ENCODE data around the gene CLIC4.
"Not testable (repeated sequence)": the region's sequence is repeated elsewhere in the genome, so short reads cannot be mapped to it uniquely, and the experiment has no call there.

Gene CLIC4

DNA sequence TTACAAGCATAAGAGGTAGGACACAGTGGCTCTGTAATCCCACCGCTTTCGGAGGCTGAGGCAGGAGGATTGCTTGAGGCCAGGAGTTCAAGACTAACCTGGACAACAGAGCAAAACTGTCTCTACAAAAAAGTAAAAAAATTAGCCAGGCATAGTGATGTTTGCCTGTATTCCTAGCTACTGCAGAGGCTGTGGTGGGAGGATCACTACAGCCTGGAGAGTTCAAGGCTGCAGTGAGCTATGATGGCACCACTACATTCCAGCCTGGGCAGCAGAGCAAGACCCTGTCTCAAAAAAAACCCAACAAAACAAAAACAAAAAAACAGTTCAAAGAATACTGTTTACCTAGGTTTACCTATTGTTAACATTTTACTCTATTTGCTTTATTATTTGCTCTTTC, 37.4 kb downstream of the CLIC4 start:
- Histone ChIP-seq H3K36me3 (ENCODE audit: control insufficient read depth, insufficient read depth, low read length) (no peaks in the 10 kb centered on the region), H3K4me1 (ENCODE audit: control insufficient read depth, insufficient read depth, low read length, poor library complexity, severe bottlenecking) (no peaks in the 10 kb centered on the region), H3K27me3 (replicated peaks; ENCODE audit: control insufficient read depth, insufficient read depth, low read length, poor library complexity, severe bottlenecking) (no peaks in the 10 kb centered on the region), H3K4me3 (ENCODE audit: insufficient read depth, low read depth, low read length, poor library complexity, severe bottlenecking) (no peak overlapping the region), H3K9me3 (ENCODE audit: control insufficient read depth, low read length) (no peaks in the 10 kb centered on the region), H3K27ac (ENCODE audit: insufficient read depth, low read length, poor library complexity, severe bottlenecking) (no peak overlapping the region)
- no peak for DNase-seq

GRCh38 chr1:24783713-24784112, 38.5 kb downstream of the CLIC4 start:
- H3K27ac ChIP-seq (ENCODE audit: insufficient read depth, low read length, poor library complexity, severe bottlenecking): no peak overlapping the region
- H3K9me3 ChIP-seq (ENCODE audit: control insufficient read depth, low read length): no peaks in the 10 kb centered on the region
- no peaks in the 10 kb centered on the region for H3K4me1 ChIP-seq (ENCODE audit: control insufficient read depth, insufficient read depth, low read length, poor library complexity, severe bottlenecking)
- H3K27me3 ChIP-seq (replicated peaks; ENCODE audit: control insufficient read depth, insufficient read depth, low read length, poor library complexity, severe bottlenecking): no peaks in the 10 kb centered on the region
- no peak for DNase-seq
- H3K36me3 ChIP-seq (ENCODE audit: control insufficient read depth, insufficient read depth, low read length): no peaks in the 10 kb centered on the region
- no peak overlapping the region for H3K4me3 ChIP-seq (ENCODE audit: insufficient read depth, low read depth, low read length, poor library complexity, severe bottlenecking)

DNA sequence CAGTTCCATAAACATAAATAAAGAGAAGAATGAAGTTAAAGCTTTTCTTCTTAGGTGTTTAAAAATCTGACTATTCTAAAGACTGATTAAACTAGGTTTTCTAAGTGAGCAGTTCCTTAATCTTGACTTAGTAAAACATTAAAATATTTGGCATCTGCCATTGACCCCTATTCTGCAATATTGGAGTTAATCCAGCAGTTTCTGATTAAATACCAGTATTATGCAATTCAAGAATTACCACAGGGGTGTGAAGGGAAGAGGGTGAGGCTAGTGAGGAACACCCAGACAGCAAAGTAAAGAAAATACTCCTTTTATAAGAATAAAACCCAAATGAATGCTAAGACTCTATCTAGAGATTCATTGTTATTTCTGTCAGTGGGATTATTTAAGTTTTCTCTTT, 40.9 kb downstream of the CLIC4 start:
- no peak overlapping the region for H3K27ac ChIP-seq (ENCODE audit: insufficient read depth, low read length, poor library complexity, severe bottlenecking)
- H3K36me3 ChIP-seq (ENCODE audit: control insufficient read depth, insufficient read depth, low read length): no peaks in the 10 kb centered on the region
- no peaks in the 10 kb centered on the region for H3K9me3 ChIP-seq (ENCODE audit: control insufficient read depth, low read length)
- no peaks in the 10 kb centered on the region for H3K27me3 ChIP-seq (replicated peaks; ENCODE audit: control insufficient read depth, insufficient read depth, low read length, poor library complexity, severe bottlenecking)
- H3K4me3 ChIP-seq (ENCODE audit: insufficient read depth, low read depth, low read length, poor library complexity, severe bottlenecking): no peak overlapping the region
- no peaks in the 10 kb centered on the region for H3K4me1 ChIP-seq (ENCODE audit: control insufficient read depth, insufficient read depth, low read length, poor library complexity, severe bottlenecking)
- no peak for DNase-seq

DNA sequence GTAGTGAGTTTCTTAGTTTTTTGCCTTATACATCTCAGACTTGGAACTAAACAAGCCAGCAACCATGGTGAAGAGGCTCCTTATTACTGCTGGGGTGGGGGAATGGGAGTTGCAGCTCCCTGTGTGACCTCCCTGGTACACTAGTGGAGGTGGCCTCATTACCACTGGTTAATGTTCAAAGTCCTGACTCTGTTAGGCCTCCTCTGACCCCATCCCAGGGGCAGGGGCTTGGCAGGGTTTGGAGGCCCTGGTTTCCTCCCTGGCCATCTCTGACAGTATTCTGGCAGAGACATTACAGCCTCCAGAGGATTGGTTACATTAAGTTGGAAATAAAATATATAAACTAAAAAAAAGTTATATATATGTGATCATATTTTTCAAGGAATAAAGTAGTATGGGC, 45.2 kb downstream of the CLIC4 start:
- no peak overlapping the region for H3K27ac ChIP-seq (ENCODE audit: insufficient read depth, low read length, poor library complexity, severe bottlenecking)
- no peaks in the 10 kb centered on the region for H3K36me3 ChIP-seq (ENCODE audit: control insufficient read depth, insufficient read depth, low read length)
- H3K27me3 ChIP-seq (replicated peaks; ENCODE audit: control insufficient read depth, insufficient read depth, low read length, poor library complexity, severe bottlenecking): no peaks in the 10 kb centered on the region
- H3K9me3 ChIP-seq (ENCODE audit: control insufficient read depth, low read length): no peaks in the 10 kb centered on the region
- no peak for DNase-seq
- H3K4me1 ChIP-seq (ENCODE audit: control insufficient read depth, insufficient read depth, low read length, poor library complexity, severe bottlenecking): no peaks in the 10 kb centered on the region
- no peak overlapping the region for H3K4me3 ChIP-seq (ENCODE audit: insufficient read depth, low read depth, low read length, poor library complexity, severe bottlenecking)

- Histone ChIP-seq H3K4me1 (ENCODE audit: control insufficient read depth, insufficient read depth, low read length, poor library complexity, severe bottlenecking) (no peaks in the 10 kb centered on the region), H3K36me3 (ENCODE audit: control insufficient read depth, insufficient read depth, low read length) (no peaks in the 10 kb centered on the region), H3K9me3 (ENCODE audit: control insufficient read depth, low read length) (no peaks in the 10 kb centered on the region), H3K27ac (ENCODE audit: insufficient read depth, low read length, poor library complexity, severe bottlenecking) (no peak overlapping the region), H3K4me3 (ENCODE audit: insufficient read depth, low read depth, low read length, poor library complexity, severe bottlenecking) (no peak overlapping the region), H3K27me3 (replicated peaks; ENCODE audit: control insufficient read depth, insufficient read depth, low read length, poor library complexity, severe bottlenecking) (no peaks in the 10 kb centered on the region)
- DNase-seq: no peak
These were observed 48.3 kb downstream of the CLIC4 start for GRCh38 chr1:24793447-24794129.

DNA sequence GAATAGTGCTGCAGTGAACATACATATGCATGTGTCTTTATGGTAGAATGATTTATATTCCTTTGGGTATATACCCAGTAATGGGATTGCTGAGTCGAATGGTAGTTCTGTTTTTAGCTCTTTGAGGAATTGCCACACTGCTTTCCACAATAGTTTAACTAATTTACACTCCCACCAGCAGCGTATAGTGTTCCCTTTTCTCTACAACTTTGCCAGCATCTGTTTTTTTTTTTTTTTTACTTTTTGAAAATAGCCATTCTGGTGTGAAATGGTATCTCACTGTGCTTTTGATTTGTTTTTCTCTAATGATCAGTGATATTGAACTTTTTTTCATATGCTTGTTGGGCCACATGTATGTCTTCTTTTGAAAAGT, 48.9 kb downstream of the CLIC4 start:
- DNase-seq; H3K27ac ChIP-seq (ENCODE audit: insufficient read depth, low read length, poor library complexity, severe bottlenecking); H3K4me3 ChIP-seq (ENCODE audit: insufficient read depth, low read depth, low read length, poor library complexity, severe bottlenecking); H3K36me3 ChIP-seq (ENCODE audit: control insufficient read depth, insufficient read depth, low read length); H3K4me1 ChIP-seq (ENCODE audit: control insufficient read depth, insufficient read depth, low read length, poor library complexity, severe bottlenecking); H3K9me3 ChIP-seq (ENCODE audit: control insufficient read depth, low read length); H3K27me3 ChIP-seq (replicated peaks; ENCODE audit: control insufficient read depth, insufficient read depth, low read length, poor library complexity, severe bottlenecking): not testable (repeated sequence)

- no peak overlapping the region for H3K27ac ChIP-seq (ENCODE audit: insufficient read depth, low read length, poor library complexity, severe bottlenecking)
- DNase-seq: no peak
- H3K4me1 ChIP-seq (ENCODE audit: control insufficient read depth, insufficient read depth, low read length, poor library complexity, severe bottlenecking): no peaks in the 10 kb centered on the region
- no peaks in the 10 kb centered on the region for H3K36me3 ChIP-seq (ENCODE audit: control insufficient read depth, insufficient read depth, low read length)
- no peak overlapping the region for H3K4me3 ChIP-seq (ENCODE audit: insufficient read depth, low read depth, low read length, poor library complexity, severe bottlenecking)
- H3K27me3 ChIP-seq (replicated peaks; ENCODE audit: control insufficient read depth, insufficient read depth, low read length, poor library complexity, severe bottlenecking): no peaks in the 10 kb centered on the region
- H3K9me3 ChIP-seq (ENCODE audit: control insufficient read depth, low read length): no peaks in the 10 kb centered on the region
These were observed 50.0 kb downstream of the CLIC4 start for GRCh38 chr1:24795236-24795635.

DNA sequence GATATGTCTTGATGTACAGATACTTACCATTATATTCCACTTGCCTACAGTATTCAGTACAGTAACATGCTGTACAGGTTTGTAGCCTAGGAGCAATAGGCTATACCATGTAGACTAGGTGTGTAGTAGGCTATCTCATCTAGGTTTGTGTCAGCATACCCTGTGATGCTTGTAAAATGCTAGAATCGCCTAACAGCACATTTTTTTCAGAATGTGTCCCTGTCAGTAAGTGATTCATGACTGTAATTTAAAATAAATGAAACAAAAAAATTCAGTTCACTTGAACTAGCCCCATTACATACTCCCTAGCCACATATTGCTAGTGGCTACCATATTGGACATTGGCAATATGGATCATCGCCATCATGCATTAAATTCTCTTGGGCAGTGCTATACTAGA, 51.3 kb downstream of the CLIC4 start:
- H3K27me3 ChIP-seq (replicated peaks; ENCODE audit: control insufficient read depth, insufficient read depth, low read length, poor library complexity, severe bottlenecking): no peaks in the 10 kb centered on the region
- no peak overlapping the region for H3K4me3 ChIP-seq (ENCODE audit: insufficient read depth, low read depth, low read length, poor library complexity, severe bottlenecking)
- no peak overlapping the region for H3K27ac ChIP-seq (ENCODE audit: insufficient read depth, low read length, poor library complexity, severe bottlenecking)
- H3K36me3 ChIP-seq (ENCODE audit: control insufficient read depth, insufficient read depth, low read length): no peaks in the 10 kb centered on the region
- no peak for DNase-seq
- H3K4me1 ChIP-seq (ENCODE audit: control insufficient read depth, insufficient read depth, low read length, poor library complexity, severe bottlenecking): no peaks in the 10 kb centered on the region
- no peaks in the 10 kb centered on the region for H3K9me3 ChIP-seq (ENCODE audit: control insufficient read depth, low read length)

DNA sequence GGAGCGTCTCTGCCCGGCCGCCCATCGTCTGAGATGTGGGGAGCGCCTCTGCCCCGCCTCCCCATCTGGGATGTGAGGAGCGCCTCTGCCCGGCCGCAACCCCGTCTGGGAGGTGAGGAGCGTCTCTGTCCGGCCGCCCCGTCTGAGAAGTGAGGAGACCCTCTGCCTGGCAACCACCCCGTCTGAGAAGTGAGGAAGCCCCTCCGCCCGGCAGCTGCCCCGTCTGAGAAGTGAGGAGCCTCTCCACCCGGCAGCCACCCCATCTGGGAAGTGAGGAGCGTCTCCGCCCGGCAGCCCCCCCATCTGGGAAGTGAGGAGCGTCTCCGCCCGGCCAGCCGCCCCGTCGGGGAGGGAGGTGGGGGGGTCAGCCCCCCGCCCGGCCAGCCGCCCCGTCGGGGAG, 54.0 kb downstream of the CLIC4 start:
- DNase-seq; H3K36me3 ChIP-seq (ENCODE audit: control insufficient read depth, insufficient read depth, low read length); H3K27ac ChIP-seq (ENCODE audit: insufficient read depth, low read length, poor library complexity, severe bottlenecking); H3K4me3 ChIP-seq (ENCODE audit: insufficient read depth, low read depth, low read length, poor library complexity, severe bottlenecking); H3K27me3 ChIP-seq (replicated peaks; ENCODE audit: control insufficient read depth, insufficient read depth, low read length, poor library complexity, severe bottlenecking); H3K9me3 ChIP-seq (ENCODE audit: control insufficient read depth, low read length); H3K4me1 ChIP-seq (ENCODE audit: control insufficient read depth, insufficient read depth, low read length, poor library complexity, severe bottlenecking): not testable (repeated sequence)

- Histone ChIP-seq H3K36me3 (ENCODE audit: control insufficient read depth, insufficient read depth, low read length) (no peaks in the 10 kb centered on the region), H3K9me3 (ENCODE audit: control insufficient read depth, low read length) (no peaks in the 10 kb centered on the region), H3K27ac (ENCODE audit: insufficient read depth, low read length, poor library complexity, severe bottlenecking) (no peak overlapping the region), H3K4me3 (ENCODE audit: insufficient read depth, low read depth, low read length, poor library complexity, severe bottlenecking) (no peak overlapping the region), H3K27me3 (replicated peaks; ENCODE audit: control insufficient read depth, insufficient read depth, low read length, poor library complexity, severe bottlenecking) (no peaks in the 10 kb centered on the region), H3K4me1 (ENCODE audit: control insufficient read depth, insufficient read depth, low read length, poor library complexity, severe bottlenecking) (no peaks in the 10 kb centered on the region)
- no peak for DNase-seq
These were observed 55.9 kb downstream of the CLIC4 start for GRCh38 chr1:24801176-24801575.
